ENCODE measurements around the gene OSBP2. TPM values are rescaled to one million over a fixed set of nuclear protein-coding genes. Genes with fewer than 3 reads are reported as not detected.

The OSBP2 gene
- total RNA-seq, 1 donor from 2014 or later, result 0.58 TPM

GRCh38 chr22:30876915-30877553 lies 182.4 kb downstream of the OSBP2 start:
- no peak overlapping the region for H3K27ac ChIP-seq
- peaks cover 6% of the 10 kb centered on the region for H3K27me3 Mint-ChIP-seq (ENCODE audit: insufficient read depth, low read depth)
- H3K36me3 Mint-ChIP-seq, result no peaks in the 10 kb centered on the region
- no peaks in the 10 kb centered on the region for H3K9me3 ChIP-seq (ENCODE audit: low read depth)
- no peaks in the 10 kb centered on the region for H3F3A ChIP-seq (ENCODE audit: low read depth)
- H3K4me3 Mint-ChIP-seq, result no peak overlapping the region
- H3K36me3 ChIP-seq, result no peaks in the 10 kb centered on the region
- no peaks in the 10 kb centered on the region for H4K20me1 ChIP-seq (ENCODE audit: low read depth)
- no peaks in the 10 kb centered on the region for H3K27me3 ChIP-seq
- peaks cover 15% of the 10 kb centered on the region for H3K4me1 ChIP-seq
- no peak for DNase-seq (ENCODE audit: low spot score)
- TF ChIP-seq EZH2 (IDR thresholded peaks at IDR 0.05) (no peak), EZH2phosphoT487 (IDR thresholded peaks at IDR 0.05) (no peak)
- TF ChIP-seq, protein P1, sequence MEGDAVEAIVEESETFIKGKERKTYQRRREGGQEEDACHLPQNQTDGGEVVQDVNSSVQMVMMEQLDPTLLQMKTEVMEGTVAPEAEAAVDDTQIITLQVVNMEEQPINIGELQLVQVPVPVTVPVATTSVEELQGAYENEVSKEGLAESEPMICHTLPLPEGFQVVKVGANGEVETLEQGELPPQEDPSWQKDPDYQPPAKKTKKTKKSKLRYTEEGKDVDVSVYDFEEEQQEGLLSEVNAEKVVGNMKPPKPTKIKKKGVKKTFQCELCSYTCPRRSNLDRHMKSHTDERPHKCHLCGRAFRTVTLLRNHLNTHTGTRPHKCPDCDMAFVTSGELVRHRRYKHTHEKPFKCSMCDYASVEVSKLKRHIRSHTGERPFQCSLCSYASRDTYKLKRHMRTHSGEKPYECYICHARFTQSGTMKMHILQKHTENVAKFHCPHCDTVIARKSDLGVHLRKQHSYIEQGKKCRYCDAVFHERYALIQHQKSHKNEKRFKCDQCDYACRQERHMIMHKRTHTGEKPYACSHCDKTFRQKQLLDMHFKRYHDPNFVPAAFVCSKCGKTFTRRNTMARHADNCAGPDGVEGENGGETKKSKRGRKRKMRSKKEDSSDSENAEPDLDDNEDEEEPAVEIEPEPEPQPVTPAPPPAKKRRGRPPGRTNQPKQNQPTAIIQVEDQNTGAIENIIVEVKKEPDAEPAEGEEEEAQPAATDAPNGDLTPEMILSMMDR (IDR thresholded peaks at IDR 0.05), result no peak
- no peak overlapping the region for H3K4me3 ChIP-seq
- no peak overlapping the region for H3K9ac ChIP-seq
- no peaks in the 10 kb centered on the region for H3K79me2 ChIP-seq (ENCODE audit: low read depth)
- H3K9me3 Mint-ChIP-seq, result no peaks in the 10 kb centered on the region
- peaks cover 24% of the 10 kb centered on the region for H3K4me1 Mint-ChIP-seq
- H3K4me2 ChIP-seq, result no peak overlapping the region
- H2AFZ ChIP-seq (replicated peaks), result no peak overlapping the region
- peak overlapping the region; percentile 62 for H3K27ac Mint-ChIP-seq

DNA sequence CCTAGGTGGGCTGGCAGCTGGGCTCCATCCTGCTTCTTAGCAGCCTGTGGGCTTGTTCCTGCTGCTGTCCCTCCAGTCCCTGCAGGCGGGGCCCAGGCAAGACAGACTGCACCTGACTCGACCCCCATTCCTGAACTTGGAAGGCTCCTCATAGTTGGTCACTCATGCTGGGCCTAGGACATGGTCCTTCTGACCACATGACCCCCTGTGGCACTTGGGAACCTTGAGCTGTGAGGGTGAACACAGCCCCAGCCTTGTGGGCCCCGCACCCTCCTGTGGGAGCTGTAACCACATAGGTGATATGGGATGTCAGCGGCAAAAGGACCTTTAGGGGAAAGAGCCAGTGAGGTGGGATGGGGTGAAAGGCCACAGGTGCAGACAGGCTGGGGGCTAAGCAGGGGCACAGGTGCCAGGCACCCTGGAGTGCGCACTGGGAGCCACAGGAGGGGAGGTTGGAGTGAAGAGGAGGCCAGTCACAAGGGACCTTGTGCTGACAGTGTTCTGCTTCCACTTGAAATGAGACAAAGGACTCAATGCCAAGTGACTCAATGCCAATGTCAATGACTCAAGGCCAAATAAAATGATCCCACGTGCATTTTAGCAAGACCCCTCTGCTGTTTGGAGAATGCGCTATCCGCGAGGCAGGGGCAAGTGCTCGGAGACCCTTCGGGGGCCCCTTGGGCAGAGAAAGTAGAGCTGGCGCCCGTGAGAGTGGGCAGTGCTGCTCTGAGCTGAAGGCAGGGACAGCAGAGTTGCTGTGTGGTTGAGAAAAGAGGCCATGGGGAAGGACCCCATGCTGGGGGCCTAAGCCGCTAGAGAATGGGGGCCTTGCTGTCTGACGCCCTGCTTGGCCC lies 183.2 kb downstream of the OSBP2 start:
- Histone ChIP-seq H2AFZ (replicated peaks) (no peak overlapping the region), H3K27ac (no peak overlapping the region), H3F3A (ENCODE audit: low read depth) (no peaks in the 10 kb centered on the region), H3K9me3 (ENCODE audit: low read depth) (no peaks in the 10 kb centered on the region), H3K36me3 (no peaks in the 10 kb centered on the region), H4K20me1 (ENCODE audit: low read depth) (no peaks in the 10 kb centered on the region), H3K9ac (no peak overlapping the region), H3K79me2 (ENCODE audit: low read depth) (no peaks in the 10 kb centered on the region), H3K27me3 (no peaks in the 10 kb centered on the region), H3K4me3 (no peak overlapping the region), H3K4me1 (peaks cover 16% of the 10 kb centered on the region), H3K4me2 (no peak overlapping the region)
- Mint-ChIP-seq H3K36me3 (no peaks in the 10 kb centered on the region), H3K9me3 (no peaks in the 10 kb centered on the region), H3K27ac (no peak overlapping the region), H3K4me1 (peaks cover 22% of the 10 kb centered on the region), H3K4me3 (no peak overlapping the region), H3K27me3 (ENCODE audit: insufficient read depth, low read depth) (peaks cover 6% of the 10 kb centered on the region)
- DNase-seq (ENCODE audit: low spot score), result no peak
- TF ChIP-seq, protein P1 (IDR thresholded peaks at IDR 0.05), result no peak
- no peak for TF ChIP-seq EZH2phosphoT487 (IDR thresholded peaks at IDR 0.05)

DNA sequence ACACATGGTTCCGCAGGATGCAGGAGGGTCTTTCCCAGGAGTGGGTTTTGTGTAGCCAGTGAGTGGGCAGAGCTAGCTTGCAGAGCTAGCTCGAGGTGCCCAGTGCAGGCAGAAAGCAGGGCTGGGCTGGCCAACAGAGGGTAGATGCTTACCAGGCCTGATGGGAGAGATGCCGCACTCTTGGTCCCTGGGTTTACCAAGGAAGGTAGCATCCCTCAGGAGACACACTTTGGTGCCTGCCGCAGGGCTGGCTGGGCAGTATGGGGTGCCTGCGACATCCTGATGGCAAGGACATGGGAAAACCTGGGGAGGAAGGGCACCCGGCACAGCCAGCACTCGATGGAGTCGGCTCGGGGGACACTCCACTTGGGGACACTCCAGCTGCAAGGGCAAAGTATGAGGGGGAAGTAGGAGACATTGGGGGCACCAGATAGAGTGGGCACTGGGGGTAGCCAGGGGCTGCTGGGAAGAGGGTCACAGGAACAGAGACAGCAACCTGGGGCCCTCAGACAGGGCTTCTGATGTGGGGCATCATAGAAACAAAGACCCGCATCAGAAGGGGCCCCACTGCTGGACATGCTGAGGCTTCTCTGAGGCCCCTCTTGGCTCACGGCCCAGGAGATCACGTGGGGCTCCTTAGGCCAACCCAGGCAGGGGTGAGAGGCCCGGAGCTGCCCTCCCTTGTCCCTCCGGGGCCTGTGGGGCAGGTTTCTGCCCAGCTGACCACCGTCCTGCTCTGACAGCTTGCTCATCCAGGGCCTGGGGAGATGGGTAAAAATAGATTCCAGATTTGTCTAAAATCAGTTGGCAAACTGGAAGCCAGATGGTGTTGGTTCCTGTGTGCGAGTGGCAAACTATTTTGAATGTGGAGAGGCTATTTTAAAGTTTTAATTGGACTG lies 184.1 kb downstream of the OSBP2 start:
- H3K79me2 ChIP-seq (ENCODE audit: low read depth), result no peaks in the 10 kb centered on the region
- no peak overlapping the region for H3K4me2 ChIP-seq
- H3K36me3 ChIP-seq, result no peaks in the 10 kb centered on the region
- no peaks in the 10 kb centered on the region for H3K9me3 ChIP-seq (ENCODE audit: low read depth)
- no peaks in the 10 kb centered on the region for H3F3A ChIP-seq (ENCODE audit: low read depth)
- no peak for DNase-seq (ENCODE audit: low spot score)
- Mint-ChIP-seq H3K36me3 (no peaks in the 10 kb centered on the region), H3K27me3 (ENCODE audit: insufficient read depth, low read depth) (peaks cover 6% of the 10 kb centered on the region), H3K4me1 (peaks cover 22% of the 10 kb centered on the region), H3K27ac (peak overlapping the region; percentile 39), H3K4me3 (peak overlapping the region; percentile 36), H3K9me3 (no peaks in the 10 kb centered on the region)
- H3K27ac ChIP-seq, result no peak overlapping the region
- no peak overlapping the region for H2AFZ ChIP-seq (replicated peaks)
- H3K27me3 ChIP-seq, result no peaks in the 10 kb centered on the region
- no peak overlapping the region for H3K4me3 ChIP-seq
- no peaks in the 10 kb centered on the region for H4K20me1 ChIP-seq (ENCODE audit: low read depth)
- H3K9ac ChIP-seq, result no peak overlapping the region
- TF ChIP-seq EZH2 (IDR thresholded peaks at IDR 0.05), result no peak
- TF ChIP-seq EZH2phosphoT487 (IDR thresholded peaks at IDR 0.05), result no peak
- TF ChIP-seq, protein P1 (IDR thresholded peaks at IDR 0.05), result no peak
- H3K4me1 ChIP-seq, result peaks cover 16% of the 10 kb centered on the region

Data from neural progenitor cell (in vitro differentiated cells).